PC-3 (cell line): Measurements from ENCODE around the gene OR2C1. TPM values are rescaled to one million over a fixed set of nuclear protein-coding genes. Genes with fewer than 3 reads are reported as not detected.

Experiments
- ATAC-seq: fragments of 200-7000 bp; cut with Tn5 transposase; 2 replicates; pipeline ENCODE4 v1.9.1; 2020; ENCODE audit warnings: mild to moderate bottlenecking, moderate library complexity
- BruUV-seq: library from RNA; stranded (reverse); fragments of 400-500 nt; replicated peaks from 2 replicates; lab custom pipeline; 2021; lab: Mats Ljungman, UMichigan
- CTCF ChIA-PET: fragments of 300-600 bp; sonication (Branson Sonifier 250); formaldehyde crosslinking; loops from one replicate; lab custom pipeline; 2022; ENCODE audit warnings: antibody characterized with exemption; lab: Charles Lee
- POLR2A ChIA-PET: fragments of 300-600 bp; sonication (Branson Sonifier 250); formaldehyde crosslinking; loops from one replicate; lab custom pipeline; 2022; ENCODE audit warnings: antibody characterized with exemption; ENCODE audit not compliant: unreplicated experiment; lab: Charles Lee
- DNase-seq: peaks from one replicate; pipeline ENCODE4 v3.0.0-alpha.2; 2015
- H2AFZ ChIP-seq: fragments of 300-600 bp; sonication (generic); 2 replicates; pipeline ENCODE4 v1.6.0; 2016; ENCODE audit warnings: antibody characterized with exemption, low read length
- H3F3A ChIP-seq: fragments of 300-600 bp; sonication (generic); one replicate; pipeline ENCODE4 v1.6.0; 2017; ENCODE audit warnings: antibody characterized with exemption, low read length, control low read depth, mild to moderate bottlenecking; ENCODE audit not compliant: unreplicated experiment
- H3K27ac ChIP-seq: fragments of 300-600 bp; sonication (generic); 2 replicates; pipeline ENCODE4 v1.5.1; 2016; ENCODE audit warnings: mild to moderate bottlenecking, low read length
- H3K27me3 ChIP-seq: fragments of 300-600 bp; sonication (generic); 2 replicates; pipeline ENCODE4 v1.6.1; 2016; ENCODE audit warnings: low read length, mixed read lengths
- H3K36me3 ChIP-seq: fragments of 300-600 bp; sonication (generic); 2 replicates; pipeline ENCODE4 v1.6.1; 2016; ENCODE audit warnings: low read depth, mixed run types, low read length, mixed read lengths
- H3K4me1 ChIP-seq: fragments of 300-600 bp; sonication (generic); 2 replicates; pipeline ENCODE4 v1.5.1; 2016; ENCODE audit warnings: low read length; ENCODE audit not compliant: insufficient read depth
- H3K4me2 ChIP-seq: fragments of 300-600 bp; sonication (generic); 2 replicates; pipeline ENCODE4 v1.6.0; 2016; ENCODE audit warnings: low read length
- H3K4me3 ChIP-seq: fragments of 300-600 bp; sonication (generic); 2 replicates; pipeline ENCODE4 v1.5.1; 2016; ENCODE audit warnings: mild to moderate bottlenecking, low read length, mixed read lengths
- H3K79me2 ChIP-seq: fragments of 300-600 bp; sonication (generic); 2 replicates; pipeline ENCODE4 v1.6.1; 2017; ENCODE audit warnings: low read length, mixed read lengths
- H3K9ac ChIP-seq: fragments of 300-600 bp; sonication (generic); 2 replicates; pipeline ENCODE4 v1.6.0; 2016; ENCODE audit warnings: mild to moderate bottlenecking, low read length
- H3K9me2 ChIP-seq: fragments of 300-600 bp; sonication (generic); replicated peaks from 2 replicates; pipeline ENCODE4 v1.6.1; 2016; ENCODE audit warnings: mixed run types, low read length, mixed read lengths
- H3K9me3 ChIP-seq: fragments of 300-600 bp; sonication (generic); 2 replicates; pipeline ENCODE4 v1.6.1; 2016; ENCODE audit warnings: low read length, mixed read lengths
- H4K20me1 ChIP-seq: fragments of 300-600 bp; sonication (generic); 2 replicates; pipeline ENCODE4 v1.6.1; 2016; ENCODE audit warnings: low read length, mixed read lengths
- EZH2 ChIP-seq: fragments of 300-600 bp; sonication (generic); IDR thresholded peaks from one replicate; pipeline ENCODE4 v1.6.1; 2017; ENCODE audit warnings: antibody characterized with exemption, mild to moderate bottlenecking, low read length; ENCODE audit not compliant: unreplicated experiment
- EZH2phosphoT487 ChIP-seq: fragments of 300-600 bp; sonication (generic); IDR thresholded peaks from 2 replicates; pipeline ENCODE4 v1.6.1; 2018; ENCODE audit warnings: mild to moderate bottlenecking, antibody characterized with exemption, low read length, borderline replicate concordance
- intact Hi-C: fragments of 100-400 bp; cut with micrococcal nuclease; formaldehyde crosslinking; loops from 2 replicates; pipeline ENCODE4 v1.9.0; 2023
- total RNA-seq: library from RNA; depleted of rRNA; stranded (reverse); fragments of >200 nt; gene quantifications from 2 replicates; pipeline ENCODE4 v1.2.3, GENCODE V29; 2014
- TF ChIP-seq, protein P1 (sequence below): fragments of 300-600 bp; sonication (generic); conservative IDR thresholded peaks from 2 replicates; pipeline ENCODE4 v1.5.1; 2017; ENCODE audit warnings: antibody characterized with exemption, low read depth, mild to moderate bottlenecking, low read length

Gene OR2C1
- total RNA-seq, 1 experiment from 2014 or later, result not detected

DNA sequence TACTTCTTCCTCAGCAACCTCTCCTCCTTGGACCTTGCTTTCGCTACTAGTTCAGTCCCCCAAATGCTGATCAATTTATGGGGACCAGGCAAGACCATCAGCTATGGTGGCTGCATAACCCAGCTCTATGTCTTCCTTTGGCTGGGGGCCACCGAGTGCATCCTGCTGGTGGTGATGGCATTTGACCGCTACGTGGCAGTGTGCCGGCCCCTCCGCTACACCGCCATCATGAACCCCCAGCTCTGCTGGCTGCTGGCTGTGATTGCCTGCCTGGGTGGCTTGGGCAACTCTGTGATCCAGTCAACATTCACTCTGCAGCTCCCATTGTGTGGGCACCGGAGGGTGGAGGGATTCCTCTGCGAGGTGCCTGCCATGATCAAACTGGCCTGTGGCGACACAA, 429 bp downstream of the OR2C1 start:
- POLR2A ChIA-PET, result no interaction called here
- no peak for DNase-seq
- Histone ChIP-seq H2AFZ (no peak overlapping the region), H3K4me2 (no peak overlapping the region), H3K9me2 (no peaks in the 10 kb centered on the region), H3K4me3 (no peak overlapping the region), H3K27me3 (0 out of 2 replicates have a peak, but pooled peaks cover 4% of the 10 kb centered on the region), H3K79me2 (no peaks in the 10 kb centered on the region), H3F3A (no peaks in the 10 kb centered on the region), H4K20me1 (no peaks in the 10 kb centered on the region), H3K27ac (no peak overlapping the region), H3K9ac (no peak overlapping the region), H3K4me1 (no peaks in the 10 kb centered on the region), H3K9me3 (no peaks in the 10 kb centered on the region), H3K36me3 (no peaks in the 10 kb centered on the region)
- ATAC-seq, result no peak
- CTCF ChIA-PET, result no interaction called here
- intact Hi-C loops, result no loop called here
- TF ChIP-seq, protein P1, sequence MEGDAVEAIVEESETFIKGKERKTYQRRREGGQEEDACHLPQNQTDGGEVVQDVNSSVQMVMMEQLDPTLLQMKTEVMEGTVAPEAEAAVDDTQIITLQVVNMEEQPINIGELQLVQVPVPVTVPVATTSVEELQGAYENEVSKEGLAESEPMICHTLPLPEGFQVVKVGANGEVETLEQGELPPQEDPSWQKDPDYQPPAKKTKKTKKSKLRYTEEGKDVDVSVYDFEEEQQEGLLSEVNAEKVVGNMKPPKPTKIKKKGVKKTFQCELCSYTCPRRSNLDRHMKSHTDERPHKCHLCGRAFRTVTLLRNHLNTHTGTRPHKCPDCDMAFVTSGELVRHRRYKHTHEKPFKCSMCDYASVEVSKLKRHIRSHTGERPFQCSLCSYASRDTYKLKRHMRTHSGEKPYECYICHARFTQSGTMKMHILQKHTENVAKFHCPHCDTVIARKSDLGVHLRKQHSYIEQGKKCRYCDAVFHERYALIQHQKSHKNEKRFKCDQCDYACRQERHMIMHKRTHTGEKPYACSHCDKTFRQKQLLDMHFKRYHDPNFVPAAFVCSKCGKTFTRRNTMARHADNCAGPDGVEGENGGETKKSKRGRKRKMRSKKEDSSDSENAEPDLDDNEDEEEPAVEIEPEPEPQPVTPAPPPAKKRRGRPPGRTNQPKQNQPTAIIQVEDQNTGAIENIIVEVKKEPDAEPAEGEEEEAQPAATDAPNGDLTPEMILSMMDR, result peak; percentile 17; the same call in 1 of the 2 replicates
- TF ChIP-seq EZH2phosphoT487 (no peak), EZH2 (no peak)
- BruUV-seq, result no TSS peak

DNA sequence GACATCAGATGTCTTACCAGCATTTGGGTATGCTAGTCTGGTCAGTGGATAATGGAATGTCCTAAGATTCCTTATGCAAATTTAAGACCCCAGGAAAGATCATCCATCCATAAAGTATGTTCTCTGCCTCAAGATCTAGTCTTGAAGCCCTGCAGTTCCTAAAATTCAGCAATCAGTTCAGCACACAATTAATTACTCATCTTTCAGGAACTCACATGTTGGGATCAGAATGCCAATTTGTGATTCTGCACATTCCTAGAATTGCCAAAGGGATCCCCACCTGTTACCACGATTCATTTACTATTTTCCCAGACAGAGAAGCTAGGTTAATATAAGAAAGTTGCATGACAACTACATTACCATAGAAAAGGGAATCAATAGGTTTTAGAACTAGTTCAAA, 3.2 kb downstream of the OR2C1 start:
- Histone ChIP-seq H3K79me2 (no peaks in the 10 kb centered on the region), H3K4me3 (no peak overlapping the region), H3K9ac (no peak overlapping the region), H4K20me1 (no peaks in the 10 kb centered on the region), H3K36me3 (no peaks in the 10 kb centered on the region), H3F3A (no peaks in the 10 kb centered on the region), H3K4me2 (no peak overlapping the region), H3K4me1 (no peaks in the 10 kb centered on the region), H2AFZ (no peak overlapping the region), H3K27ac (no peak overlapping the region), H3K27me3 (0 out of 2 replicates have a peak, but pooled peaks cover 4% of the 10 kb centered on the region), H3K9me2 (no peaks in the 10 kb centered on the region), H3K9me3 (no peaks in the 10 kb centered on the region)
- CTCF ChIA-PET, result no interaction called here
- no peak for ATAC-seq
- intact Hi-C loops, result no loop called here
- no peak for TF ChIP-seq EZH2
- TF ChIP-seq, protein P1, result no peak
- TF ChIP-seq EZH2phosphoT487, result no peak
- no TSS peak for BruUV-seq
- POLR2A ChIA-PET, result no interaction called here
- DNase-seq, result no peak

DNA sequence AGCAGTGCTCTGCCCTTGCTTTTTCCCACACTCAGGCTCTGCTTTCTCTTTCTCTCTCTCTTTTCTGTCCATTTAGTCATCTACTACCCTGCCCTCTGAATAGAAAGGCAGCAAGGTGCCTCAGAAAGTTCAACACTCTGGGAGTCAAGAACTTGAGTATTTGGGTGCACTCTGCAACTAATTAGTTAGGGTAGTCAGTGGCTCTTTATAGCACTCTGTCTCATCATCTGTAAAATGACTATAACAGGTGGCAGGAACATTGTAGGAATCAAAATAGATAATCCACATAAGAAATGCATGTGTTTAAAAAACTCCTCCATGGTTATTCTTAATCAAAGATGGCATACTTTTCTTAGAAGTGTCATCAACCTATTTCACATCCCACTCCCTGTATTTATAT, 7.2 kb downstream of the OR2C1 start:
- no peaks in the 10 kb centered on the region for H3K9me3 ChIP-seq
- H2AFZ ChIP-seq, result no peak overlapping the region
- no peaks in the 10 kb centered on the region for H3K9me2 ChIP-seq
- ATAC-seq, result no peak
- H3K79me2 ChIP-seq, result peaks cover 8% of the 10 kb centered on the region; the same call in 1 of the 2 replicates
- no peaks in the 10 kb centered on the region for H3F3A ChIP-seq
- BruUV-seq, result no TSS peak
- H3K36me3 ChIP-seq, result no peaks in the 10 kb centered on the region
- ChIA-PET CTCF (no interaction called here), POLR2A (no interaction called here)
- peaks cover 8% of the 10 kb centered on the region; the same call in 1 of the 2 replicates for H3K4me1 ChIP-seq
- no peaks in the 10 kb centered on the region for H4K20me1 ChIP-seq
- no peak for TF ChIP-seq EZH2
- TF ChIP-seq EZH2phosphoT487, result no peak
- TF ChIP-seq, protein P1, result no peak
- DNase-seq, result no peak
- no peak overlapping the region for H3K4me2 ChIP-seq
- intact Hi-C loops, result no loop called here
- no peak overlapping the region for H3K27ac ChIP-seq
- no peak overlapping the region for H3K9ac ChIP-seq
- no peak overlapping the region for H3K4me3 ChIP-seq
- H3K27me3 ChIP-seq, result 0 out of 2 replicates have a peak, but pooled peaks cover 4% of the 10 kb centered on the region
